22Rv1 (cell line): ENCODE measurements around the gene ADRA1B.

Source experiments
- H3K27ac ChIP-seq: fragments of 450-650 bp; 2 replicates; pipeline ENCODE4 v1.5.1; 2017
- ZFX ChIP-seq: fragments of 450-650 bp; IDR thresholded peaks from 2 replicates; pipeline ENCODE4 v1.6.1; 2017; ENCODE audit warnings: antibody characterized with exemption, borderline replicate concordance
- TF ChIP-seq, protein P1 (sequence below): fragments of 450-650 bp; IDR thresholded peaks from 2 replicates; pipeline ENCODE4 v1.5.1; 2017; ENCODE audit warnings: mild to moderate bottlenecking

Gene ADRA1B

DNA sequence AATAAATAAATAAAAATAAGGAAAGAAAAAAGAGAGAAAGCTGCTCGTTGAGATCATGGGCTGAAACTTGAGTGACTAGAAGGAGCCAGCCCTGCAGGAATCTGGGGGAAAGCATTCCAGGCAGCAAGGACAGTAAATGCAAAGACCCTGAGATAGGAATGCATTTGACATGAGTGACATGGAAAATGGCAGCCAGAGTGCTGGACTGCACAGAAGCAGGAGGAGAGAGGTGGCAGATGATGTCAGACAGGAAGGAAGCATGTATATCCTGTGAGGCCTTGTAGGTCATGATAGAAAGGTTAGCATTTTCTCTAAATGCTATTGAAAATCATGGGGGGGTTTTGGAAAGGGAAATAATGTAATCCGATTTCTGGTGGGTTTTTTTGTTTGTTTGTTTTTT is 29.1 kb downstream of the ADRA1B start:
- H3K27ac ChIP-seq: no peak overlapping the region
- TF ChIP-seq, protein P1, sequence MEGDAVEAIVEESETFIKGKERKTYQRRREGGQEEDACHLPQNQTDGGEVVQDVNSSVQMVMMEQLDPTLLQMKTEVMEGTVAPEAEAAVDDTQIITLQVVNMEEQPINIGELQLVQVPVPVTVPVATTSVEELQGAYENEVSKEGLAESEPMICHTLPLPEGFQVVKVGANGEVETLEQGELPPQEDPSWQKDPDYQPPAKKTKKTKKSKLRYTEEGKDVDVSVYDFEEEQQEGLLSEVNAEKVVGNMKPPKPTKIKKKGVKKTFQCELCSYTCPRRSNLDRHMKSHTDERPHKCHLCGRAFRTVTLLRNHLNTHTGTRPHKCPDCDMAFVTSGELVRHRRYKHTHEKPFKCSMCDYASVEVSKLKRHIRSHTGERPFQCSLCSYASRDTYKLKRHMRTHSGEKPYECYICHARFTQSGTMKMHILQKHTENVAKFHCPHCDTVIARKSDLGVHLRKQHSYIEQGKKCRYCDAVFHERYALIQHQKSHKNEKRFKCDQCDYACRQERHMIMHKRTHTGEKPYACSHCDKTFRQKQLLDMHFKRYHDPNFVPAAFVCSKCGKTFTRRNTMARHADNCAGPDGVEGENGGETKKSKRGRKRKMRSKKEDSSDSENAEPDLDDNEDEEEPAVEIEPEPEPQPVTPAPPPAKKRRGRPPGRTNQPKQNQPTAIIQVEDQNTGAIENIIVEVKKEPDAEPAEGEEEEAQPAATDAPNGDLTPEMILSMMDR: no peak
- TF ChIP-seq ZFX: no peak

GRCh38 chr5:159947708-159948358 is 31.6 kb downstream of the ADRA1B start:
- H3K27ac ChIP-seq: no peak overlapping the region
- TF ChIP-seq ZFX: no peak
- TF ChIP-seq, protein P1: no peak

- H3K27ac ChIP-seq: no peak overlapping the region
- TF ChIP-seq ZFX: no peak
- TF ChIP-seq, protein P1: 0 out of 2 replicates have a peak, but pooled peaks have one; percentile 21
These were observed 35.1 kb downstream of the ADRA1B start for GRCh38 chr5:159951387-159951786.

GRCh38 chr5:159951834-159952233 is 35.6 kb downstream of the ADRA1B start:
- no peak for TF ChIP-seq ZFX
- TF ChIP-seq, protein P1: no peak

DNA sequence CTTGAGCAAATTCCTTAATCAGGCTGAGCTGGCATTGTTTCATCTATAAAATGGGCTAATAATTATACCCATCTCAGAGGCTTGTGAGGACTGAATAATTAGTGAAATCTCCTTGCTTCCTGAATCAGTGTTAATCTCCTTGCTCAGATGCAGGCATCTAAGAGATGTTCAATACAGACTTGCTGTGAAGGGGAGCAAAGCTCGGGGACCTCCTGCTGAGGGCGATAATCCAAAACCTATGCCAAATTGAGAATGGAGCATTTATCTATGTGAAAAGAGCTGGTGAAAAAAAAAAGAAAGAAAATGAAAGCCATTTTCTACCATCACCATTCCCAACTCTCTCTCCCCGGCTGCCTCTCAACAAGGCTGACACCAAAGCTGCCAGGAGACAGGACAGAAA is 37.3 kb downstream of the ADRA1B start:
- no peak overlapping the region for H3K27ac ChIP-seq
- TF ChIP-seq ZFX: no peak
- TF ChIP-seq, protein P1: no peak

More at GRCh38 chr5:159951834-159952233, 35.6 kb downstream of the ADRA1B start:
- H3K27ac ChIP-seq: no peak overlapping the region

GRCh38 chr5:159955056-159955624 is 38.9 kb downstream of the ADRA1B start:
- TF ChIP-seq, protein P1: no peak
- no peak for TF ChIP-seq ZFX
- H3K27ac ChIP-seq: no peak overlapping the region

DNA sequence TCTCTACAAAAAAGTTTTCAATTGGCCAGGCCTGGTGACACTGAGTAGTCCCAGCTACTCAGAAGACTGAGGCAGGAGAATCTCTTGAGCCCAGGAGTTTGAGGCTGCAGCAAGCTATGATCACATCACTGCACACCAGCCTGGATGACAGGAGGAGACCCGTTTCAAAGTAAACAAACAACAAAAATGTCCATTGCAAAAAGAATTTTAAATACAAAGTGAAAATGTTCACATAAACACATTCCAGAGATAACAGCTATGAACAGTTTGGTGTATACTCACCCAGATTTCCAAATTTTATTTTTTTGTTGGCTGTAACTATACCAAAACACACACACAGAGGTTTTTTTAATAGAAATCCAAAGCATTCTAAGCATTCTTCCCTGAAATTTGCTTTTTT is 39.8 kb downstream of the ADRA1B start:
- H3K27ac ChIP-seq: no peak overlapping the region
- no peak for TF ChIP-seq ZFX
- TF ChIP-seq, protein P1: no peak
